HG03469 (cell line): Measurements from ENCODE around the gene HOXB13.
"Not testable (repeated sequence)": the region's sequence is repeated elsewhere in the genome, so short reads cannot be mapped to it uniquely, and the experiment has no call there.

ENCODE experiments used
- ATAC-seq: cut with Tn5 transposase; IDR thresholded peaks from one replicate; pipeline ENCODE4 v1.9.1; 2021; ENCODE audit warnings: mild to moderate bottlenecking, moderate library complexity, moderate number of reproducible peaks; ENCODE audit not compliant: unreplicated experiment

HOXB13 gene

GRCh38 chr17:48727415-48728175 is 955 bp downstream of the HOXB13 start:
- no peak for ATAC-seq

- ATAC-seq: no peak
These were observed 1.6 kb downstream of the HOXB13 start for GRCh38 chr17:48726916-48727286.

GRCh38 chr17:48726114-48726915 is 2.2 kb downstream of the HOXB13 start:
- ATAC-seq: no peak

GRCh38 chr17:48725288-48726064 is 3.1 kb downstream of the HOXB13 start:
- ATAC-seq: no peak

GRCh38 chr17:48725004-48725287 is 3.6 kb downstream of the HOXB13 start:
- no peak for ATAC-seq

- no peak for ATAC-seq
These were observed 4.1 kb downstream of the HOXB13 start for GRCh38 chr17:48724251-48725003.

GRCh38 chr17:48723423-48724250 is 4.9 kb downstream of the HOXB13 start:
- no peak for ATAC-seq

GRCh38 chr17:48722915-48723422 is 5.6 kb downstream of the HOXB13 start, which contains the start of gene PRAC2:
Gene PRAC2, plus strand, starts transcription at chr17:48723185. Its CDS starts 1,226 bp downstream, at chr17:48724411.
- no peak for ATAC-seq

- no peak for ATAC-seq
These were observed 6.2 kb downstream of the HOXB13 start, which contains the start of gene PRAC1 for GRCh38 chr17:48722201-48722907. Gene PRAC1, minus strand, starts transcription at chr17:48722518. Its CDS starts 126 bp downstream, at chr17:48722392.

- ATAC-seq: no peak
These were observed 7.5 kb downstream of the HOXB13 start for GRCh38 chr17:48721009-48721402.

GRCh38 chr17:48720266-48721008 is 8.1 kb downstream of the HOXB13 start:
- no peak for ATAC-seq

- ATAC-seq: no peak
These were observed 8.8 kb downstream of the HOXB13 start for GRCh38 chr17:48719642-48720265.

- no peak for ATAC-seq
These were observed 9.5 kb downstream of the HOXB13 start for GRCh38 chr17:48718761-48719641.

- ATAC-seq: no peak
These were observed 10.3 kb downstream of the HOXB13 start for GRCh38 chr17:48718227-48718760.

GRCh38 chr17:48717367-48718226 is 11.0 kb downstream of the HOXB13 start:
- no peak for ATAC-seq

GRCh38 chr17:48716549-48716948 is 12.0 kb downstream of the HOXB13 start:
- not testable (repeated sequence) for ATAC-seq
